RWPE1 (cell line): ENCODE data around the gene OSBPL8.

Experiments
- CTCF ChIA-PET: fragments of 350-600 bp; sonication (Branson Sonifier 250); formaldehyde crosslinking; extraction: SDS; loops from one replicate; lab custom pipeline; 2021; lab: Yijun Ruan, JAX
- POLR2A ChIA-PET: fragments of 400-600 bp; formaldehyde crosslinking; extraction: SDS; loops from one replicate; lab custom pipeline; 2020; ENCODE audit warnings: antibody characterized with exemption; ENCODE audit not compliant: low non-redundant PET; lab: Yijun Ruan, JAX
- DNase-seq: peaks from one replicate; pipeline ENCODE4 v3.0.0; 2012; ENCODE audit warnings: low spot score
- H3K27ac ChIP-seq: fragments of 450-650 bp; 2 replicates; pipeline ENCODE4 v1.5.1; 2017
- TF ChIP-seq, protein P1 (sequence below): fragments of 450-650 bp; conservative IDR thresholded peaks from 2 replicates; pipeline ENCODE4 v1.5.1; 2017; ENCODE audit warnings: low read depth, mild to moderate bottlenecking

Gene OSBPL8

DNA sequence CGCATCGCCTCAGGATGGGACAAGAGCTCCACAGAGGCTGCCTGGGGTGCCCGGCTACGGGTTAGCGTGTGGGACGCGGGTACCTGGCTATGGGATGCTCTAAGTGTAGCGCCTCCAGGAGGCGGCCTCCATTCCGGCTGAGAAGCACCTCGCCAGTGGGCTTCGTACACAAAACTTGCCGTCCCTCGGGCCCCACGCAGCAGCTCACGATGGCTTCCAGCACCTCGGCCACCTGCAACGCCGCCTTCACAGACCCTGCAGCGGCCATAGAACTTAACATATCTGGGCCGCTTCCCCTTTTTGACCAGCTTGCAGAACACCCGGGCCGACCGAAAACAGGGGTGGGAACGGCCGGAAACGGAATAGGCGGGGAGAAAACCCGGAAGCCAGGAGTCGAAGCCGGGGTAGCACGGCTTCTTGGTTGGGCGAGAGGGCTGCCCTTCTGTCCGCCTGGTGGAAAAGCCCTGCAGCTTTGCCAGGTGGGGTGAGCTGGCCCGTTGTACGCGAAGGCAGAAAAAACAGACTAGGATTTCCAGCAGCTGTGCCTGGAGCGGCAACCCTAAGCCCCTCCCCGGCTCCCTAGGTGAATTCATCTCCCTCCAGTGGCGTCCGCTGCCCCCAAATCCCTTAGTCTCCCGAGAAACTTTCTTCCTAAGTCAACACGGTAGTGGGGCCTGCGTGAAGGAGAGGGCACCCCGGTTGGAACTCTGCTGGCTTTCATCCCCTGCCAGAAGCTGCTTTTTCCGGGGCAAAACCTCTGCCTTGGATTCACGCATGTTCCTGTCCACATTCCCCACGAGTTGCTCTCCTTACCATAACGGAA lies 211.3 kb downstream of the OSBPL8 start, which contains the start of gene BBS10:
TSS of gene BBS10 (minus strand) at position 337 of the 823 bp plus-strand sequence. CDS start at position 280, 57 bp downstream.
- peak; percentile 91 for DNase-seq
- CTCF ChIA-PET, result interaction anchor here (0.5 to 1.5 kb wide), 9 partner anchors 89 to 483 kb away, joined by 3 to 4 read pairs (median 3); partner anchors contain the start of gene NAP1L1
- TF ChIP-seq, protein P1, sequence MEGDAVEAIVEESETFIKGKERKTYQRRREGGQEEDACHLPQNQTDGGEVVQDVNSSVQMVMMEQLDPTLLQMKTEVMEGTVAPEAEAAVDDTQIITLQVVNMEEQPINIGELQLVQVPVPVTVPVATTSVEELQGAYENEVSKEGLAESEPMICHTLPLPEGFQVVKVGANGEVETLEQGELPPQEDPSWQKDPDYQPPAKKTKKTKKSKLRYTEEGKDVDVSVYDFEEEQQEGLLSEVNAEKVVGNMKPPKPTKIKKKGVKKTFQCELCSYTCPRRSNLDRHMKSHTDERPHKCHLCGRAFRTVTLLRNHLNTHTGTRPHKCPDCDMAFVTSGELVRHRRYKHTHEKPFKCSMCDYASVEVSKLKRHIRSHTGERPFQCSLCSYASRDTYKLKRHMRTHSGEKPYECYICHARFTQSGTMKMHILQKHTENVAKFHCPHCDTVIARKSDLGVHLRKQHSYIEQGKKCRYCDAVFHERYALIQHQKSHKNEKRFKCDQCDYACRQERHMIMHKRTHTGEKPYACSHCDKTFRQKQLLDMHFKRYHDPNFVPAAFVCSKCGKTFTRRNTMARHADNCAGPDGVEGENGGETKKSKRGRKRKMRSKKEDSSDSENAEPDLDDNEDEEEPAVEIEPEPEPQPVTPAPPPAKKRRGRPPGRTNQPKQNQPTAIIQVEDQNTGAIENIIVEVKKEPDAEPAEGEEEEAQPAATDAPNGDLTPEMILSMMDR, result peak; percentile 53
- H3K27ac ChIP-seq, result peak within 1 kb of the TSS; percentile 86
- POLR2A ChIA-PET, result interaction anchor here (0.5 to 0.6 kb wide), 3 partner anchors 9 to 837 kb away, joined by 5 to 9 read pairs (median 9); partner anchors contain the start of gene KRR1

DNA sequence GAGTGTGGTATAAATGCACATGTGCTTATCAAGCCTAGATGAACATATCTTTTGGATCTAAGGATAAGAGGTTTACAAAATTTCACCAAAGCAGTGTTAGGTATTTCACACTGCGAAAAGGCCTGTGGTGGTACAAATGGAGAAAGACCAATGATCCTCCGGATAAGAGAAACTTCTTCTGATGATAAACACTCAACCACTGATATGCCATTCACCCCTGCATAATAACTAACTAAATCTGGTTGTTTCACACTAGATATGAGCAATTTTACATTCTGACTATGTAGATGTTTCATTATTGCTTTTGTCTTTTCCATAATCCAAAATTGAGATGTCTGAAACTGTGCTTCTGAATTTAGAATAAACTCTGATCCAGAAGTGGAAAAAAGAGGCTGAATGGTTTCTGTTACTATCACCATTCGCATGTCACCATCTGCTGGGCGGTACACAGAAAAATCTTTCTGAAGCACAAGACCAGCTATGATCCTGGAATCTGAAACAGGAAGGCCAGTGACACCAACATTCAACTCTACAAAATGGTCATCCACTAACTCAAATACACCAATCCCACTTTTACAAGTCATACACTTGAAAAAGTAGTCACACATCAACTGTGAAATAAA lies 212.7 kb downstream of the OSBPL8 start:
- POLR2A ChIA-PET, result no interaction called here
- TF ChIP-seq, protein P1, result peak; percentile 63
- DNase-seq, result peak; percentile 35
- CTCF ChIA-PET, result interaction anchor here (0.8 to 1.5 kb wide), 6 partner anchors 110 to 306 kb away, joined by 3 to 4 read pairs (median 3); no protein-coding TSS in a partner anchor
- H3K27ac ChIP-seq, result no peak overlapping the region

DNA sequence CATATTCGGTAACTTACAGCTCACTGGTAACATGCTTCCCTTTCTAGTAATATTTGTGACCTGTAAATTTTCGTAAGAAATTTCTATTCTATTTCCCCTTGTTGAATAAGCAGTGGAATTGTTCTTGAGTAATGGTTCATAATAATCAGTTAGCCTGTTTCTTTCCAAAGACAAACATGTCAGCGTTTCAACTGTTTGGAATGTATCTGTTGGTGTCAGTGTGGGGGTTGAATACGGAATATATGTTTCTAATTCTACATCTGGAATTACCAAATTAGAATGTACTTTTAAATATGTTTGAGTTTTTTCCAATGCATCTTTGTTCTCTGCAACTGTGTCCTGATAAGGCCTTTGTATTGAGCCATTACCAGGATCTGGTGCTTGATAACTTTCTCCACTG lies 213.3 kb downstream of the OSBPL8 start:
- POLR2A ChIA-PET, result no interaction called here
- no peak overlapping the region for H3K27ac ChIP-seq
- CTCF ChIA-PET, result no interaction called here
- DNase-seq, result no peak
- TF ChIP-seq, protein P1, result no peak

DNA sequence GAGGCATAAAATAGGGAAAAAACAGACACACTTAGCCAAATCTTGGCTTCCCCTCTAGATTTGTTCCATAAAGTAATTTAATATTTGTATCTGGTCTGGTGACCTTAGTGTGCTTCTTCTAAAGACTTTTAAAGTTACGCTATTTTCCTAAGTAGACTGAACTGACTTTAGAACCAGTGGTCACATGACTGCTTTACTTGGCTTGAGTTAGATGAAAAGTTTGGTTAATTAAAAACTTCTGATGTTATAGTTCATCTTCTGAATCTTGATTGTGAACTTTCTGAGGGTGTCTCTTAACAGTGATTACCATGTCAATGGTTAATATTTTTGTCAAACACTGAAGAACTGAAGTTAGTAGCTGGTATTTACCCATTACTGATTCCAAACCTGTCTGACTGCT lies 214.0 kb downstream of the OSBPL8 start:
- TF ChIP-seq, protein P1, result no peak
- no peak overlapping the region for H3K27ac ChIP-seq
- ChIA-PET POLR2A (no interaction called here), CTCF (interaction anchor here (0.5 to 0.6 kb wide), 2 partner anchors 111 to 275 kb away, joined by 3 to 4 read pairs; no protein-coding TSS in a partner anchor)
- DNase-seq, result no peak

GRCh38 chr12:76341436-76342030 lies 218.0 kb downstream of the OSBPL8 start:
- no peak overlapping the region for H3K27ac ChIP-seq
- POLR2A ChIA-PET, result no interaction called here
- peak; percentile 50 for DNase-seq
- TF ChIP-seq, protein P1, result no peak
- CTCF ChIA-PET, result no interaction called here
